ENCODE results near the gene CXCR2.

Gene CXCR2

DNA sequence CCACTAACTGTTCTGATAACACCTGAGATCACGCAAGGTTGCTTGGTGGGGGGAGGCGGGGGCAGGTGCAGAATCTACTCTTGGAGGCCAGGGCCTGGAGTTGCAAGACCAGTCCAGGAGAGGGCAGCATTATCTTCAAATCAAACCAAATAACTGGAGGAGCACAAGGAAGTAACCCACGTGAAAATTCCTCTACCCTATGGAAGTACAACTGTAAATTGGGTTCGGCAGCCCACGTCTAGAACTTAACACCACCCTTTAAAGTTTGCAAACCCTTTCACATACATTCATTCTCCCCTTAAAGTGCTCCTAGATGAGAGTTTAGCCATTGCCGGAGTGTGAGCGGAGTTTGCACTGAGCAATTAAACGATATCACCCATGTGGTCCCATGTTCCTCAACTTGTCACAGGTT is 60.5 kb downstream of the CXCR2 start:
- peak; percentile 75 for DNase-seq (ENCODE audit: low read depth)

All from EH (cell line).